ENCODE data around the gene SNRPD1. TPM values are rescaled to one million over a fixed set of nuclear protein-coding genes. Genes with fewer than 3 reads are reported as not detected.
A peak's percentile ranks its signal among the peaks of the same experiment; 100 is the strongest.
"Not testable (repeated sequence)": the region's sequence is repeated elsewhere in the genome, so short reads cannot be mapped to it uniquely, and the experiment has no call there.

Gene SNRPD1
- total RNA-seq, 1 experiment from 2014 or later: 69.5 TPM

- peak; percentile 23 for DNase-seq (ENCODE audit: low spot score)
These were observed 24.7 kb downstream of the SNRPD1 start for GRCh38 chr18:21636769-21637168.

GRCh38 chr18:21638822-21639221, 26.7 kb downstream of the SNRPD1 start:
- DNase-seq (ENCODE audit: low spot score): no peak

GRCh38 chr18:21640375-21640774, 28.3 kb downstream of the SNRPD1 start:
- DNase-seq (ENCODE audit: low spot score): not testable (repeated sequence)

GRCh38 chr18:21650311-21650710, 38.2 kb downstream of the SNRPD1 start:
- no peak for DNase-seq (ENCODE audit: low spot score)

DNA sequence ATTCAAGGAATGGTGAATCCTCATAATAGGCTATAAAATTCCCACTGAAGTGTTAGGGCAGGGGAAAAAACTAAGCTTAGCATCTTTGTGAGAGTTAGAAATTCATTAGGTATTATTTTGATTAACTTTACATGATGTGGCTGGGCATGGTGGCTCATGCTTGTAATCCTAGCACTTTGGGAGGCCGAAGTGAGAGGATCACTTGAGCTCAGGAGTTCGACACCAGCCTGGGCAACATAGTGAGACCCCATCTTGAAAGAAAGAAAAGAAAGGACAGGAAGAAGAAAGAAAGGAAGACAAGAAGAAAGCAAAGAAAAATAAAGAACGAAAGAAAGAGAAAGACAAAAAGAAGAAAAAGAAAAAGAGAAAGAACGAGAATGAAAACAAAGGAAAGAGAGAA, 40.0 kb downstream of the SNRPD1 start:
- DNase-seq (ENCODE audit: low spot score): no peak

- DNase-seq (ENCODE audit: low spot score): no peak
These were observed 41.2 kb downstream of the SNRPD1 start for GRCh38 chr18:21653361-21653760.

DNA sequence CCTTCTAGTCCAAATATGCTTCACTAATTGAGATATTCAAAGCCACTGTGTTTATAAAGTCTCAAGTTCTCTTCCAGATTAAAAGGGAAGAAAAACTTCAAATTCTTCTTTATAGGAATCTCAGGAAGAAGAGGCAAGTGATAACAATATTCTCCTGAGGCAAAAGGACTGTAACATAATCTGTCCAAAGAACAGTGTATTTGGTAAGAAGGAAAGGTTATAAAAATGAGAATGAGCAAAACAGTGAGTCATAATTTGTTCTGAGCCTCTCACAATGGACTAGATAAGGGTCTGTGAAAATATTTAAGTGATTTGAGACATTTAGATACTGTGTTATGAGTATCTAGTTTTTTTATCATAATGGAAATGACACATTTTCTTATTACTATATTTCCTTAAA, 44.3 kb downstream of the SNRPD1 start:
- peak; percentile 30 for DNase-seq (ENCODE audit: low spot score)

GRCh38 chr18:21660078-21660477, 48.0 kb downstream of the SNRPD1 start:
- no peak for DNase-seq (ENCODE audit: low spot score)

GRCh38 chr18:21662581-21662980, 50.5 kb downstream of the SNRPD1 start:
- no peak for DNase-seq (ENCODE audit: low spot score)

GRCh38 chr18:21663578-21663977, 51.5 kb downstream of the SNRPD1 start:
- DNase-seq (ENCODE audit: low spot score): no peak

DNA sequence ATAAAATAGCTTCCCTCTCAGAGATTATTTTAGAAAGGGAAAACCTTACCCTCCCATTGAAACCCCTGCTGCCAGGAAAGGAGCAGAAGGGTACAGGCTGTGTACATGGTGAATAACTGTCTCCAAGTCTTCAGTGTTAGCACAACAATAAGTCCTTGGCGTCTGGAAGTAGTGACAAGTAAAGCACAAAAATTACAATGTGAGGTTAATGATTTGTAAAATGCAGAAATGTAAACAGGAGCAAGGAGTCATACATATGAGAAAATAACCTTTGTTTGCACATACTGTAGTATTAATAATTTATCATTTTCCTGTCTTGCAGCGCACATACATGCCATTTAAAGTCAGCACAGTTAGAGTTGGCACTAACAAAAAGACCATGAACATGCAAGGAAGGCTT, 52.0 kb downstream of the SNRPD1 start:
- no peak for DNase-seq (ENCODE audit: low spot score)

DNA sequence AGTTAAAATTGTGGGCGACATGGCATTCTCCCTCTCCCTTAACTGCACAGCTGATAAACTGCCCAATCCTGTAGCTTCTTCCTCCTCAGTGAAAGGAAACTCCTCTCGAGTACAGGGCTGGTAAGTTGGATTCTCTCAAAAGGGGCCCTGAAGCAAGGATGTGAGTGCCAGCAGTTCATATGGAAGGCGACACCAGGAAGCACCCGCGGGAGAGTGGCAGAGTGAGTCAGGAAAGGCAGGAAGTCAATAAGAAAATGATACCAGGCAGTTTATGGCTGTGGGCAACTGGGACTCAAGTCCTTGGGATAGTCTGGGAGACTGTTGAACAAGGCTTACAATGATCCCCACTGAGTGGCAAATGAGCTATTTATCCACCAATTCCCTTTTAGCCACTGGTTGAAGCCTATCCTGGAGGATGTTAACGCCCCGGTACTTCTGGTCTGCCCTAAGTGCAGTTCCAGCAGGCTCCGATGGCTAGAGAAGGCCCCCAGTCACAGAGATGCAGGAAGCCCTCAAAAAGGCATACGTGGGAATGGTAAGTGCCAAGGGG, 57.7 kb downstream of the SNRPD1 start:
- DNase-seq (ENCODE audit: low spot score): peak; percentile 71

GRCh38 chr18:21672521-21673267, 60.6 kb downstream of the SNRPD1 start:
- peak; percentile 98 for DNase-seq (ENCODE audit: low spot score)

GRCh38 chr18:21675354-21675753, 63.2 kb downstream of the SNRPD1 start:
- DNase-seq (ENCODE audit: low spot score): peak; percentile 75

DNA sequence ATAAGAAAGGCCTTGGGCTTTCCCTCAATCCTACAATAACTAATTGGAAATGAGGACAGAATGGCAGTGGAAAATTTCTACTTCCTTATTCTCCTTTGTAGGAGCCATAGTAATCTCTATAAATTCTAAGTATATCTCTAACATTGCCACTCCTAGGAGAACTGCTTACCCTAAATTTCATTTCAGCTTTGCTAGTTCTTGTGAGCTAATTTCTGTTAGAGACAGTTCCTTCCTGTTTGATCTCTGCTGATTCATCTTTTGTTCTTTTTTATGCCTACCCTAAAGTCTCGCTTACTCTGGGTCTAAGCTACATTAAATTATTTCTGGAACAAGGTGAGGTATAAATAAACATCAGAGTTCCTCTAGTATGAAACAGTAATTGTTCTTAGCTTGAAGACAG, 66.7 kb downstream of the SNRPD1 start:
- no peak for DNase-seq (ENCODE audit: low spot score)

GRCh38 chr18:21680161-21680560, 68.0 kb downstream of the SNRPD1 start:
- no peak for DNase-seq (ENCODE audit: low spot score)

DNA sequence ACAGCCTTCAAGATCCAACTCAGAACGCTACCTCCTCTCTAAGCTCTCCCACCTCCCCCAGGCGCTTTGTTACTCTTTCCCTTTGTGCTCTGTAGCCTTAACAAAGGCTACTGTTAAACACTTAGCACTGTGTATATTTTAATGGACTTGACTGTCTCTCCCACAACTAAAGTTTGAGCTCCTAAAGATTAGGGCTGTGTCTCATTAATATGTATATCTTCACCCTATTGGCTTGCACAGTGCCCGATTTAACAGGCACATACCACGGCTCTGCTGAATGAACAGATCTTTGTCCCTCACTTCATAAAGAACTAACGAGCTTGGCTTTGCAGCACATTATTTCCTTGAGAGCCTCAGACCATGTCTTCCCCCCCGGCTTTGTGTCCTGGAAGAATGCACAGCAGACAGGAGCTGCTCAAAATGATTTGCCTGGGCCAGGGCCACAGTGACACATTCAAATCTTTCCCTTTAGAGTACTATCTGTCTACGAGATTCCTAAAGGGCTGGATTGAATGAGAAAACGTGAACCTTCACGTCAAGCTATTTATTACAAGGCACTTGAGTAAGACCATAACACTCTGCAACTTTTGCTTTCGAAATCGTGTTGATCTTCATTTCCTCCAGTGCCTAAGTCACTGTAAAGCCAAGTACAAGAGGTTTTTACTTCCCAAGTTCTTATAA, 70.4 kb downstream of the SNRPD1 start:
- DNase-seq (ENCODE audit: low spot score): no peak

Other genes with a start within 250 kb of the SNRPD1 start
- 21.4 and 29.2 TPM in 2 replicates for gene ESCO1, start 11.6 kb upstream of the SNRPD1 start, total RNA-seq (2014; rRNA removed; shearing (Covaris generic))
- 47.6 and 56.1 TPM in 2 replicates for gene ABHD3, start 92.5 kb downstream of the SNRPD1 start, total RNA-seq (2014; rRNA removed; shearing (Covaris generic))
- gene MIB1, start 128.5 kb downstream of the SNRPD1 start, total RNA-seq (2014; rRNA removed; shearing (Covaris generic)): 69.9 and 78.9 TPM in 2 replicates